Gastroesophageal sphincter (tissue), 3 donors: Measurements from ENCODE around the gene NECTIN1.

Source experiments
- EP300 ChIP-seq: sonication (generic); formaldehyde crosslinking; IDR thresholded peaks from one replicate; pipeline ENCODE4 v1.6.1; 2017; ENCODE audit warnings: antibody characterized with exemption, mild to moderate bottlenecking
- POLR2A ChIP-seq, 2 donors: fragments of 450-650 bp; IDR thresholded peaks; one replicate each; pipeline ENCODE4 v1.6.1; 2017; ENCODE audit warnings: antibody characterized with exemption in 2 of 2, mild to moderate bottlenecking in 2 of 2, moderate library complexity in 1 of 2
- TF ChIP-seq, protein P1 (sequence below), 4 experiments: fragments of 200-600 bp in 2 of 4; fragments of 450-650 bp in 2 of 4; sonication (generic) in 1 of 4; IDR thresholded peaks; one replicate each; pipeline ENCODE4 v1.5.1; 2017 to 2019; ENCODE audit warnings: antibody characterized with exemption in 4 of 4, mild to moderate bottlenecking in 2 of 4, moderate library complexity in 2 of 4

DNA sequence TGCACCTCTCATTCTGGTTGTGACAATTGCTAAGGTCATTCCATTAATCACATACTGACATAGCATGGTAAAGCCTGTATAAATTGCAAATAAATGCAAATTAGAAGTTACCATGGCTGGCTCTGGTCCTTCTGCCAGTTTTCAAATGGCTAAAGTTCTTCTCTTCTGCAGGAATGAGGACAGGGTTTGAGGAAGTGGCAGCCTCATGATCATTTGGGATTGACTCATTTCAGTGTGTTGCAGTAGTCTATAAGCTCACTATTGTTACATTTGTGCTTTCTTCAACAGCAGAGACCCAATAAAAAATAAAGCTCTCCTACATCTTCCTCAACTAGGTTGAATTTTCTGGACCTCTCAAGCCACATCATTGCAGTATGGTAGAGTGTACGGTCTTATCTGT, 60.3 kb downstream of the NECTIN1 start:
- TF ChIP-seq, protein P1, sequence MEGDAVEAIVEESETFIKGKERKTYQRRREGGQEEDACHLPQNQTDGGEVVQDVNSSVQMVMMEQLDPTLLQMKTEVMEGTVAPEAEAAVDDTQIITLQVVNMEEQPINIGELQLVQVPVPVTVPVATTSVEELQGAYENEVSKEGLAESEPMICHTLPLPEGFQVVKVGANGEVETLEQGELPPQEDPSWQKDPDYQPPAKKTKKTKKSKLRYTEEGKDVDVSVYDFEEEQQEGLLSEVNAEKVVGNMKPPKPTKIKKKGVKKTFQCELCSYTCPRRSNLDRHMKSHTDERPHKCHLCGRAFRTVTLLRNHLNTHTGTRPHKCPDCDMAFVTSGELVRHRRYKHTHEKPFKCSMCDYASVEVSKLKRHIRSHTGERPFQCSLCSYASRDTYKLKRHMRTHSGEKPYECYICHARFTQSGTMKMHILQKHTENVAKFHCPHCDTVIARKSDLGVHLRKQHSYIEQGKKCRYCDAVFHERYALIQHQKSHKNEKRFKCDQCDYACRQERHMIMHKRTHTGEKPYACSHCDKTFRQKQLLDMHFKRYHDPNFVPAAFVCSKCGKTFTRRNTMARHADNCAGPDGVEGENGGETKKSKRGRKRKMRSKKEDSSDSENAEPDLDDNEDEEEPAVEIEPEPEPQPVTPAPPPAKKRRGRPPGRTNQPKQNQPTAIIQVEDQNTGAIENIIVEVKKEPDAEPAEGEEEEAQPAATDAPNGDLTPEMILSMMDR (IDR thresholded peaks at IDR 0.05) = no peak
- TF ChIP-seq POLR2A (IDR thresholded peaks at IDR 0.05) = no peak
- no peak for TF ChIP-seq EP300
